HUES48 (cell line): ENCODE results near the gene MMP10.

ENCODE experiments used
- H3K27ac ChIP-seq: one replicate; pipeline ENCODE4 v1.7.0; 2013; ENCODE audit warnings: low read depth, low read length, inconsistent platforms
- H3K27me3 ChIP-seq: 2 replicates; pipeline ENCODE4 v1.6.1; 2013; ENCODE audit warnings: mild to moderate bottlenecking, low read length; ENCODE audit not compliant: control insufficient read depth, insufficient read depth
- H3K36me3 ChIP-seq: 2 replicates; pipeline ENCODE4 v1.6.1; 2013; ENCODE audit warnings: low read length; ENCODE audit not compliant: control insufficient read depth, insufficient read depth
- H3K4me1 ChIP-seq: 2 replicates; pipeline ENCODE4 v1.6.1; 2013; ENCODE audit warnings: mild to moderate bottlenecking, low read length; ENCODE audit not compliant: control insufficient read depth, insufficient read depth
- H3K4me3 ChIP-seq: 2 replicates; pipeline ENCODE4 v1.5.1; 2013; ENCODE audit warnings: mild to moderate bottlenecking, low read depth, low read length
- H3K9ac ChIP-seq: 2 replicates; pipeline ENCODE4 v1.6.1; 2013; ENCODE audit warnings: mild to moderate bottlenecking, low read depth, low read length, moderate library complexity
- H3K9me3 ChIP-seq: 2 replicates; pipeline ENCODE4 v1.6.1; 2013; ENCODE audit warnings: low read length; ENCODE audit not compliant: control insufficient read depth, insufficient read depth

MMP10 gene

GRCh38 chr11:102780491-102780918 is at the start of gene MMP10:
Gene MMP10 (minus strand): TSS chr11:102780628. CDS start chr11:102780591, 37 bp downstream.
- no peaks in the 10 kb centered on the region for H3K9me3 ChIP-seq
- no peak within 1 kb of the TSS; the same call in 1 of the 2 replicates for H3K9ac ChIP-seq
- peaks cover 19% of the 10 kb centered on the region for H3K4me1 ChIP-seq
- H3K4me3 ChIP-seq = no peak within 1 kb of the TSS; the same call in 1 of the 2 replicates
- peak within 1 kb of the TSS; percentile 70 for H3K27ac ChIP-seq
- no peaks in the 10 kb centered on the region for H3K36me3 ChIP-seq
- H3K27me3 ChIP-seq = no peaks in the 10 kb centered on the region

- Histone ChIP-seq H3K9ac (no peak overlapping the region), H3K4me3 (no peak overlapping the region), H3K27me3 (no peaks in the 10 kb centered on the region), H3K4me1 (no peaks in the 10 kb centered on the region), H3K36me3 (no peaks in the 10 kb centered on the region), H3K27ac (no peak overlapping the region), H3K9me3 (peaks cover 3% of the 10 kb centered on the region; the same call in 1 of the 2 replicates)
These were observed 49.0 kb upstream of the MMP10 start for GRCh38 chr11:102829316-102830000.

- Histone ChIP-seq H3K9me3 (peaks cover 3% of the 10 kb centered on the region; the same call in 1 of the 2 replicates), H3K9ac (no peak overlapping the region), H3K27me3 (no peaks in the 10 kb centered on the region)
These were observed 44.1 kb upstream of the MMP10 start for GRCh38 chr11:102824556-102824955.

GRCh38 chr11:102819491-102819890 is 39.1 kb upstream of the MMP10 start:
- H3K4me3 ChIP-seq = no peak overlapping the region
- no peaks in the 10 kb centered on the region for H3K36me3 ChIP-seq
- no peaks in the 10 kb centered on the region for H3K4me1 ChIP-seq
- no peaks in the 10 kb centered on the region for H3K27me3 ChIP-seq
- H3K9ac ChIP-seq = no peak overlapping the region
- no peak overlapping the region for H3K27ac ChIP-seq
- H3K9me3 ChIP-seq = no peaks in the 10 kb centered on the region; the same call in 1 of the 2 replicates

More at GRCh38 chr11:102824556-102824955, 44.1 kb upstream of the MMP10 start:
- no peak overlapping the region for H3K4me3 ChIP-seq
- no peak overlapping the region for H3K27ac ChIP-seq
- H3K36me3 ChIP-seq = no peaks in the 10 kb centered on the region
- no peaks in the 10 kb centered on the region for H3K4me1 ChIP-seq

DNA sequence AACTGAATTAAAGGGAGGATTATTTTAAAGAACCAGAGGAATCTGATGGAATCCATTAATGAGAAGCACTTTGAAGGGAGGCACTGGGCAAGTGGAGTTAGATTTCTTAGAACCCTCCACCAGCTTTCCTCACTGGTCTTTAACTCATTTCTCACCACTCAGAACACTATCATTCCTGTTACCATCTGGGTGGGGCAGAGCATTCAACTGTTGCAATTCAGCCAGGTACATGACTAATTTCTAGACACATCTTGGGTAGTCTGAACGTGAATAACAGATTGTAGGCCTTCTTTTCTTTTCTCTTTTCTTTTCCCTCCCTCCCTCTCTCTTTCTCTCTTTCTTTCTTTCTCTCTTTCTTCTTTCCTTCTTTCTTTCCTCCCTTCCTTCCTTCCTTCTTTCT is 33.1 kb upstream of the MMP10 start:
- no peak overlapping the region for H3K27ac ChIP-seq
- H3K27me3 ChIP-seq = no peaks in the 10 kb centered on the region
- H3K9ac ChIP-seq = no peak overlapping the region
- no peaks in the 10 kb centered on the region for H3K4me1 ChIP-seq
- H3K36me3 ChIP-seq = no peaks in the 10 kb centered on the region
- no peak overlapping the region for H3K4me3 ChIP-seq
- no peaks in the 10 kb centered on the region for H3K9me3 ChIP-seq

DNA sequence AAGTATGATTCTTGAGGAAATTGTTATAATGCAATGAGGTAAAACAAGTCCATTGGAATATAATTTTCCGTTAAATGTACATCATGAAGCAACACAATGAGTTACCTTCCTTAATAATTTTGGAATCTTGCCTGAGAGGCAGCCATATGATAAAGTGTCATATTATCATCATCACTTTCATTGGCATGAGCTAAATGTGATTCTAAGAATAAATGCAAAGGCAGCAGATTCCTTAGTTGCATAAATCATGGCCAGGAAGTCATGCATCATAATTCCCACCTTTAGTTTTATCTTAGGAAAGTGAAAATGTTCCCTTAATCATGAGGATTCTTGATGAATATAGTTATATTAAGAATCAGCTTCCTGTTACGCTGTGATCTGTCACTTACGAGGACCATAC is 31.8 kb upstream of the MMP10 start:
- H3K9ac ChIP-seq = no peak overlapping the region
- H3K27ac ChIP-seq = no peak overlapping the region
- no peaks in the 10 kb centered on the region for H3K36me3 ChIP-seq
- H3K4me1 ChIP-seq = peaks cover 4% of the 10 kb centered on the region; the same call in 1 of the 2 replicates
- H3K27me3 ChIP-seq = peaks cover 1% of the 10 kb centered on the region; the same call in 1 of the 2 replicates
- H3K4me3 ChIP-seq = no peak overlapping the region
- no peaks in the 10 kb centered on the region for H3K9me3 ChIP-seq

GRCh38 chr11:102810950-102811660 is 30.7 kb upstream of the MMP10 start:
- no peaks in the 10 kb centered on the region for H3K36me3 ChIP-seq
- H3K9me3 ChIP-seq = no peaks in the 10 kb centered on the region
- H3K27me3 ChIP-seq = peaks cover 3% of the 10 kb centered on the region; the same call in 1 of the 2 replicates
- no peak overlapping the region for H3K9ac ChIP-seq
- no peak overlapping the region for H3K4me3 ChIP-seq
- H3K4me1 ChIP-seq = peaks cover 4% of the 10 kb centered on the region; the same call in 1 of the 2 replicates
- no peak overlapping the region for H3K27ac ChIP-seq

- no peak overlapping the region for H3K9ac ChIP-seq
- H3K27ac ChIP-seq = no peak overlapping the region
- peaks cover 3% of the 10 kb centered on the region; the same call in 1 of the 2 replicates for H3K27me3 ChIP-seq
- no peaks in the 10 kb centered on the region for H3K9me3 ChIP-seq
- H3K4me3 ChIP-seq = no peak overlapping the region
- no peaks in the 10 kb centered on the region for H3K36me3 ChIP-seq
- H3K4me1 ChIP-seq = peaks cover 4% of the 10 kb centered on the region; the same call in 1 of the 2 replicates
These were observed 29.5 kb upstream of the MMP10 start for GRCh38 chr11:102809971-102810370.

GRCh38 chr11:102807921-102808320 is 27.5 kb upstream of the MMP10 start:
- H3K4me3 ChIP-seq = peak overlapping the region; percentile 9; the same call in 1 of the 2 replicates
- H3K36me3 ChIP-seq = no peaks in the 10 kb centered on the region
- no peak overlapping the region for H3K9ac ChIP-seq
- peaks cover 3% of the 10 kb centered on the region; the same call in 1 of the 2 replicates for H3K27me3 ChIP-seq
- H3K27ac ChIP-seq = no peak overlapping the region
- H3K4me1 ChIP-seq = peaks cover 4% of the 10 kb centered on the region; the same call in 1 of the 2 replicates
- no peaks in the 10 kb centered on the region for H3K9me3 ChIP-seq

GRCh38 chr11:102806296-102806695 is 25.9 kb upstream of the MMP10 start:
- Histone ChIP-seq H3K9ac (no peak overlapping the region), H3K36me3 (no peaks in the 10 kb centered on the region), H3K4me1 (peaks cover 4% of the 10 kb centered on the region; the same call in 1 of the 2 replicates), H3K27me3 (peaks cover 3% of the 10 kb centered on the region; the same call in 1 of the 2 replicates), H3K9me3 (no peaks in the 10 kb centered on the region), H3K4me3 (no peak overlapping the region), H3K27ac (no peak overlapping the region)

DNA sequence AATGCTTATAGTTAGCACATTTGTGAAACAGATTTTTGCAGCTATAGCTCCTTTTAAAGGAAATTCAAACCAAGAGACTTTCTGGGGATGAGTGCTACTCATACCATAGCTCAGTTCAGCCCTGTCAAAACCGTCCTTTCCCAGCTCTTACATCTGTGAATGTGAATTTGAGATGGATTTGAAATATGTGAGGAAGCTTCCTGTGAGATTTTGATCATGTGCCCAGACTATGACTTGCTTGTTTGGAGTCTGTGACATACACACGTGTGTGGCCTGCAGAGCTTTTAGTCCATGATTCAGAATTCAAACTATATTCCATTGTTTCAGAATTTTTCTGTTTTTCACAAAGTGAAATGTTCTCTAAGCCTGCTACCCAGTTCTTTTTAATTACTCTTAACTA is 21.9 kb upstream of the MMP10 start:
- H3K36me3 ChIP-seq = no peaks in the 10 kb centered on the region
- H3K9me3 ChIP-seq = no peaks in the 10 kb centered on the region
- H3K4me1 ChIP-seq = no peaks in the 10 kb centered on the region
- no peak overlapping the region for H3K9ac ChIP-seq
- H3K27me3 ChIP-seq = peaks cover 3% of the 10 kb centered on the region; the same call in 1 of the 2 replicates
- no peak overlapping the region for H3K27ac ChIP-seq
- no peak overlapping the region for H3K4me3 ChIP-seq
